GM18858 (cell line): Measurements from ENCODE around the gene COQ4.
A peak's percentile ranks its signal among the peaks of the same experiment; 100 is the strongest.

Experiments
- ATAC-seq: cut with Tn5 transposase; IDR thresholded peaks from one replicate; pipeline ENCODE4 v1.9.1; 2021; ENCODE audit not compliant: unreplicated experiment

The COQ4 gene

DNA sequence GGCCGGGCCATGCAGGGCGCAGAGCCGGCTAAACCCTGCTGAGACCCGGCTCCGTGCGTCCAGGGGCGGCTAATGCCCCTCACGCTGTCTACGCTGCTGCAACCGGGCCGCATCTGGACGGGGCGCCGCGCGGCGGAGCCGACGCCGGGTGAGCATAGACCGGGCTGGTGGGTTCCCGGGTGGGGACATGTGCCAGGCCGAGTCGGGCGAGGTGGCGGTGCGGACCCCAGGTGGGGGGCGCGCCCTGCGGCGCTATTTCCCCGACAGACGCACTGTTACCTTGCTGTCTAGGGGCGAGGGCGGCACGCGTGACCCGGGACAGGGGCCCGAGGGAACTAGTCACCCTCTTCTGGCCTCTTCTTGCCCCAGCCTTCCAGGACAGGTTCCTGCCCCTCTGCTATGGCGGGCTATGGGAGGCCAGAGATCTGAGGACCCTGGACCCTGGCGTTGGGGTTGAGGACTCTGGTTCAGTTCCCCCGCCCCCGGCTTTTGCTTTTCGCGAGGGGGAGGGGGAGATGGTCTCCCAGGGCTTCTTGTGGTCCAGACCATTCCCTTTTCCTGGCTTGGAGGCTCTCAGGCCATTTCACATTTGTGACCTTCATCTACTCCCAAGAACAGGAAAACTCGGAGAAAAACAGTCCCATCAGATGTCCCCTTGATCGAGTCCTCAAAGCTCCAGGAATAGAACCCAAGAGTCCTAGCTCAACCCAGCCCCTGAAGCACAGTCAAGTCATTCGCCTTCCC lies 18.2 kb downstream of the COQ4 start:
- peak; percentile 24 for ATAC-seq

GRCh38 chr9:128341435-128341849 lies 18.8 kb downstream of the COQ4 start:
- ATAC-seq: no peak

DNA sequence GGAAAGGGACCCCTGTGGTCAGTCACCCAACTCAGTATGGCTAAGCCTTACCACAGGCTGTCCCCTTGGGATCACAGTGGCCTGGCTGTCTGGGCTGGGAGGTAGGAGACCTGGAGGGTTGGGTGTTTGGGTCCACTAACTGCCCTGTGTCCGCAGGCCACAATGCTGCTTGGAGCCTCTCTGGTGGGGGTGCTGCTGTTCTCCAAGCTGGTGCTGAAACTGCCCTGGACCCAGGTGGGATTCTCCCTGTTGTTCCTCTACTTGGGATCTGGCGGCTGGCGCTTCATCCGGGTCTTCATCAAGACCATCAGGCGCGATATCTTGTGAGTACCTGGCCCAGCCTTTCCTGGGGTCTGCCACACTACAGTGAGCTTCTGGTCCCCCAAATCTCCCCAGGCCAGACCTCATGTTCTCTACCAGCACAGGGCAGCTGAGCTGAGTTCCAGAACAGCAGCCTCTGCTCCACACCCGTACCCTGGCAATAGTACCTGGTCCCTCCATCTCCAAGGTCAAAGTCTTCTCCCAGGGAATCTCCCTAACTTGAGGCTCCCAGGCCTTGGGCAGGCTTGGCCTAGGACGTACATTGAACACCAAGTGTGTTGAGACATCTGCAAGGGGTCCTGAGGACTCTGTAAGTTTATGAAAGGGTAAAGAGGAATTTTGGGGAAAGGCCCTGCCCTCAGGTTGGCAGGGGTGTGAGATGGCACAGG lies 20.5 kb downstream of the COQ4 start:
- no peak for ATAC-seq

- ATAC-seq: no peak
These were observed 21.2 kb downstream of the COQ4 start for GRCh38 chr9:128343855-128344254.

DNA sequence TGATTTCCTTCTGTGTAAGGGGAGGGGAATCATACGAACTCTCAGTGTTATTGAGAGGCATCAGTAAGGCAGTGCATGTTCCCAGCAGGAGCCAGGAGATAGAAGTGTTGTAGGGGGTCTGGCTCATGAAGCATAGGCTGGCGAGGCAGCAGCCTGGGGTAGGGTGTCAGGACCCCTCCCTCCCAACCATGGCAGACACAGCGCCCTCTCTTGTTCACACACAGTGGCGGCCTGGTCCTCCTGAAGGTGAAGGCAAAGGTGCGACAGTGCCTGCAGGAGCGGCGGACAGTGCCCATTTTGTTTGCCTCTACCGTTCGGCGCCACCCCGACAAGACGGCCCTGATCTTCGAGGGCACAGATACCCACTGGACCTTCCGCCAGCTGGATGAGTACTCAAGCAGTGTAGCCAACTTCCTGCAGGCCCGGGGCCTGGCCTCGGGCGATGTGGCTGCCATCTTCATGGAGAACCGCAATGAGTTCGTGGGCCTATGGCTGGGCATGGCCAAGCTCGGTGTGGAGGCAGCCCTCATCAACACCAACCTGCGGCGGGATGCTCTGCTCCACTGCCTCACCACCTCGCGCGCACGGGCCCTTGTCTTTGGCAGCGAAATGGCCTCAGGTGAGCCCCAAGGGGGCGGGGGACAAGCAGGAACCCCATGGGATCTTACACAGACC lies 22.4 kb downstream of the COQ4 start:
- no peak for ATAC-seq

GRCh38 chr9:128349125-128349524 lies 26.5 kb downstream of the COQ4 start:
- ATAC-seq: no peak

- no peak for ATAC-seq
These were observed 27.1 kb downstream of the COQ4 start for GRCh38 chr9:128349772-128350171.

DNA sequence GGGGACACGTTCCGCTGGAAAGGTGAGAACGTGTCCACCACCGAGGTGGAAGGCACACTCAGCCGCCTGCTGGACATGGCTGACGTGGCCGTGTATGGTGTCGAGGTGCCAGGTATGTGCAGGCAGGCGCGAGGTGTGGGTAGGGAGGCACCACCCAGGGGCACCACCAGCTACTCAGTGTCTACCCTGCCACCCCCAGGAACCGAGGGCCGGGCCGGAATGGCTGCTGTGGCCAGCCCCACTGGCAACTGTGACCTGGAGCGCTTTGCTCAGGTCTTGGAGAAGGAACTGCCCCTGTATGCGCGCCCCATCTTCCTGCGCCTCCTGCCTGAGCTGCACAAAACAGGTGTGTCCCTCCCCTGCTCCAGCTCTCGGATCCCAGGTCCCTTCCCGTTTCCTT lies 32.8 kb downstream of the COQ4 start:
- no peak for ATAC-seq

DNA sequence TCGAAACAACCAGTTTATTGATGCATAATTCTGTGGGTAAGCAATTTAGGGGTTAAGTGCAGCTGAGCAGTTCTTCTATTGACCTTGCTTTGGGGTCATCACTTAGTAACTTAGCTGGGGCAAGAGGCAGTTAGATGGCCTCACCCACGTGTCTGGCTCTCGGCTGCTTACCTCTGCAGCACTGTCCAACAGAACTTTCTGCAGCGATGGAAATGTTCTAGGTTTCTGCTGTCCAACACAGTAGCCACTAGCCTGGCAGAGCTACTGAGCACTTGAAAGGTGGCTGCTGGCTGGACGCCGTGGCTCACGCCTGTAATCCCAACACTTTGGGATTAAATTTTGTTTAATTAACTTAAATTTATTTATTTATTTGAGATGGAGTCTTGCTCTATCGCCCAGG lies 35.5 kb downstream of the COQ4 start:
- no peak for ATAC-seq

- ATAC-seq: no peak
These were observed 36.2 kb downstream of the COQ4 start for GRCh38 chr9:128358861-128359260.

DNA sequence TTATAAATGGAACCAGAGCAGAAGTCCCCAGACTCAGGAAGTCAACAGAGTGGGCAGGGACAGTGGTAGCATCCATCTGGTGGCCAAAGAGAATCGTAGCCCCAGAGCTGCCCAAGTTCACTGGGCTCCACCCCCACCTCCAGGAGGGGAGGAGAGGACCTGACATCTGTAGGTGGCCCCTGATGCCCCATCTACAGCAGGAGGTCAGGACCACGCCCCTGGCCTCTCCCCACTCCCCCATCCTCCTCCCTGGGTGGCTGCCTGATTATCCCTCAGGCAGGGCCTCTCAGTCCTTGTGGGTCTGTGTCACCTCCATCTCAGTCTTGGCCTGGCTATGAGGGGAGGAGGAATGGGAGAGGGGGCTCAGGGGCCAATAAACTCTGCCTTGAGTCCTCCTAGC lies 38.2 kb downstream of the COQ4 start:
- ATAC-seq: no peak

DNA sequence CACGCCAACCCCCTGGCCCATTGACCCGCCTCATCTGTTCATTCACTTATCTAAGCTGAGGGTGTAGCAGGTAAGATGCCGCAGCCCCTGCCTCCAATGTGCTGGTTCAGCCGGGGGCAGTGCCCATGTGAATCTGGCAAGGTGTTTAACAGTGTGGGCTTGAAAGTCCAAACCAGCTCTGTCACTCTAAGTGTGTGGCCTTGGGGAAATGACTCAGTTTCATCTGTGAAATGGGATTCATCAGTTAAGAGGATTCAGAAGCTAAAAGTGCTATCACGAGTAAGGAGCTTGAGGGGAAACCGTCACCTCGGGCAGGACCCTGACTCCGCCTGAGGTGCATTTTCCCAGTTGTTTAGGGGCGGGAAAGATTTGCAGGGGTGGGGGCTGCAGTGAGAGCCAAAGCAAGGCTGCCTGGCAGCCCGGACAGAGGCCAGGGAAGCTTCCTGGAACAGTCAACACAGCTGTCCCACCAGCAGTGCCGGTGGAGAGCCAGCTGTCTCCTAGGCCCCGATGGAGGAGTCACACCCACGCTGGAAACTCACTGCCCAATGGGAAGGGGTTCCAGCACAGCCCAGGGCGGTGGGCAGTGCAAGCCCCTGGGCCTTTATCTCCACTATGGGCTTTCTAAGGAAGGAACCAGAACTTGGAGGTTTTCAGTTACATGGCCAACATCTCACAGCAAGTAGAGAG lies 38.8 kb downstream of the COQ4 start:
- no peak for ATAC-seq

DNA sequence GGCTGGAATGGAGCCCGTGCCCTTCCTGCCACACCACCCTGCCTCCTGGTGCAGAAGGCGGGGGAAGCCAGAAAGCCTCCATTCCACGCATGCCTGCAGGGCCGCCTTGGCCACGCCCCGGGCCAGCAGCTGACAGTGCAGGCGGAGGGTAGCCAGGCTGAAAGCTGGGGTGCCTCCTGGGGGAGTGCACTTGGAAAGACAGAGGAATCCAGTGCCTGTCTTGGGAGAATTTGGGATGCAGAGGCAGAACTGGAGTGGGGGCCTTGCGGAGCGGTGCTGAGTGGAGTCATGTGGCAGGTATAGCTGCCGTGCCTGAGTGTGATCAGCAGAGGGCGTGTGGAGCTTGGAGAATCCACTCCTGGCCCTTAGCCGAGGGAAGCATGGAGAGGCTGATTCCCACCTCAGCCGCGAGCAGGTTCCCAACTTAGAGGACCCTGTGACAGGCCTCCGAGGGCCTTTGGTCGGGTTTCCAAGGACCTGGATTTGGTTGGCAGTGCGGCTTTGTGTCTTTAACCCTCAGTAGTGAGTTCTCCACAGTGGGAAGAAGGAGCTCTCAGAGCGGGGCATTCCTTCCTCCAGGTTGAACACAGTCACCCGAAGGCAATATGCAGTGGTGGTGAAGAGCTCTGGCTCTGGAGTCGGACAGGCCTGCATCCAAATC lies 39.5 kb downstream of the COQ4 start:
- ATAC-seq: no peak

- no peak for ATAC-seq
These were observed 40.1 kb downstream of the COQ4 start for GRCh38 chr9:128362774-128363173.

DNA sequence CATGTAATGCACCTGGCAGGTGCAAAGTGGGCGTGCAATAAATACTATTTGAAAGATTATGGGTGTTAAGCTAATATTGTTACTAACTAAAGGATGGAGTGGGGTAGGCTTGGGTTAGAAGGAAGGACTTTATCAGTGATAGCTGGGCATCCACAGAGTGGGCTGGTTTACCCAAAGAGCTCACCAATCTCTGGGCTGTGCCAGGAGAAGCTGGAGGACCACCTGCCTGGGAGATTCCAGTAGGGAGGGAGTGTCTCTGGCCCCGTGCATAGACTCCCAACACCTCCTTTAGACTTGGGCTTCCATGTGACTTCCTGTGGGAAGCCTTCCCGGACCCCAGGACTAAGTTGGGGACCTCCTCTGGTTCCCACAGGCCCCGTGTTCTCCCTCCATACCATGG lies 42.9 kb downstream of the COQ4 start:
- no peak for ATAC-seq

DNA sequence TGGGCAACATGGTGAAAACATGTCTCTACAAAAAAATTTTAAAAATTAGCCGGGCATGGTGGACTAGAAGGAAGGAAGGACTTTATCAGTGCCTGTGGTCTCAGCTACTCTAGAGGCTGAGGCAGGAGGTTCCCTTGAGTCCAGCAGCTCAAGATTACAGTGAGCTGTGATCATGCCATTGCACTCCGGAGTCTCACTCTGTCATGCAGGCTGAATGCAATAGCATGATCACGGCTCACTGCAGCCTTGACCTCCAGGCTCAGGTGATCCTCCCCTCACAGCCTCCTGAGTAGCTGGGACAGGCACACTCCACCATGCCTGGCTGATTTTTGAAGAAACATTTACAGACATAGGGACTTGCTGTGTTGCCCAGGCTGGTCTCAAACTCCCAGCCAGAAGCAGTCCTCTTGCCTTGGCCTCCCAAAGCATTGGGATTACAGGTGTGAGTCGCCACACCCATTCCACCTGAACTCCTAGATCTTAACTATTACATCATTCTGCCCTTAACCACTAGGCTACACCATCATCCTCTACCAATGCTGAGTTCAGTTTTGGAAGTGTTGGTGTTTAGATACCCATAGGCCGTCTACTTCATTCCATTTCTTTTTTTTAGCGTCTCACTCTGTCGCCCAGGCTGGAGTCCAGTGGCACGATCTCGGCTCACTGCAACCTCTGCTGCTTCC lies 46.5 kb downstream of the COQ4 start:
- no peak for ATAC-seq

GRCh38 chr9:128370367-128370751 lies 47.7 kb downstream of the COQ4 start:
- ATAC-seq: no peak

DNA sequence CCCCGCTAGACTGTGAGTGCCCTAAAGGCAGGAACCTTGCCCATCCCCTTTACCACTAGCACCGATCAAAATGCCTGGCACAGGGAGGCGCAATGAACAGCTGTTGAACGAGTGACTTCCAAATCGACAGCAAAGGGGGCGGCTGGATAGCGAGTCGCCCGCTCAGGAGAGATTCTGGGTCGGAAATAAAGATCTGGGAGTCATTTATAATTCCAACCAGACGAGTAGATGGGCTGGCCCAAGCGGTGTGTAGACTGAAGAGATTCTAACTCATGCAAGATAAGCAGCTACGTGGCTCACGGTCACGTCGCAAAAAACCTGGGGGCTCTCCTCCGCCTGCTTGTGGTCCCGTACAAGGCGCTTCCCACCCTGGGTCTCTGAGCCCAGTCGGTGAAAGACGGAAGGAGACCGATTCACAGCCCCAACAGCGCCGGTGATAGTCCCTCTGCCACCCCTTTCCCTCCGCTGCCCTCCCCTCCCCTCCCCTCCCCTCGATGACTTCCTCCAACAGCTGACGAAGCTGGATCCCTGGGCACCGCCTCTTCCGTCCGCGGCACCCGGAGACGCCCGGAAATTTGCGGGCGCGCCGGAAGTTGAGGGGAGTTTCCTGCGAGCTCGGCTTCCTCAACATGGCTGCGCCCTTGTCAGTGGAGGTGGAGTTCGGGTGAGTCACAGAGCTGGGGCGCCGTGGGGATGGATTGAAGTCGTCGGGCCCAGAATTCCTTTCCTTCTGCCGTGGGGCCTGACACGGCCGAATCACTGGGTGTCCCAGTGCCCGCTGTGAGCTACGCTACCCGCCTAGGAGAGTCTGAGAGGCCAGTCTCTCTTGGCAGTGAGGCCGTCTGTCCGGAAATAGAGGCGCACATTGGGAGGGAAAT lies 48.4 kb downstream of the COQ4 start, which contains the start of gene URM1:
TSS of gene URM1 (plus strand) at position 623 of the 878 bp plus-strand sequence. CDS start at position 630, 7 bp downstream.
- ATAC-seq: peak; percentile 79

GRCh38 chr9:128371630-128372117 lies 49.0 kb downstream of the COQ4 start:
- no peak for ATAC-seq
